Non-pigmented ciliary epithelial cell (primary cell): ENCODE measurements around the gene TNC.

Experiments used
- DNase-seq: peaks from one replicate; pipeline ENCODE4 v3.0.0-alpha.2; 2010; ENCODE audit warnings: low read depth

Gene TNC

GRCh38 chr9:115046199-115046598 lies 71.8 kb downstream of the TNC start:
- DNase-seq: no peak

- DNase-seq: no peak
These were observed 74.3 kb downstream of the TNC start for GRCh38 chr9:115043632-115044031.

GRCh38 chr9:115042781-115043509 lies 75.0 kb downstream of the TNC start:
- no peak for DNase-seq

- no peak for DNase-seq
These were observed 78.3 kb downstream of the TNC start for GRCh38 chr9:115039516-115040120.

GRCh38 chr9:115038178-115038577 lies 79.8 kb downstream of the TNC start:
- DNase-seq: no peak

GRCh38 chr9:115036691-115037090 lies 81.3 kb downstream of the TNC start:
- no peak for DNase-seq

- DNase-seq: peak; percentile 70
These were observed 81.9 kb downstream of the TNC start for GRCh38 chr9:115035841-115036612.

- peak; percentile 79 for DNase-seq
These were observed 83.2 kb downstream of the TNC start for GRCh38 chr9:115034801-115035200.

- no peak for DNase-seq
These were observed 84.2 kb downstream of the TNC start for GRCh38 chr9:115033800-115034199.

- no peak for DNase-seq
These were observed 85.7 kb downstream of the TNC start for GRCh38 chr9:115032296-115032695.

- DNase-seq: no peak
These were observed 88.0 kb downstream of the TNC start for GRCh38 chr9:115030006-115030405.

- DNase-seq: no peak
These were observed 92.2 kb downstream of the TNC start for GRCh38 chr9:115025721-115026120.

GRCh38 chr9:115024925-115025535 lies 92.9 kb downstream of the TNC start:
- no peak for DNase-seq

- peak; percentile 92 for DNase-seq
These were observed 95.1 kb downstream of the TNC start for GRCh38 chr9:115022760-115023434.

GRCh38 chr9:115018547-115019435 lies 99.2 kb downstream of the TNC start:
- DNase-seq: peak; percentile 75

GRCh38 chr9:115016344-115016743 lies 101.6 kb downstream of the TNC start:
- DNase-seq: no peak

GRCh38 chr9:115015018-115015635 lies 102.8 kb downstream of the TNC start:
- DNase-seq: no peak

- DNase-seq: no peak
These were observed 103.5 kb downstream of the TNC start for GRCh38 chr9:115014438-115014837.

GRCh38 chr9:115013998-115014397 lies 104.0 kb downstream of the TNC start:
- DNase-seq: peak; percentile 47

GRCh38 chr9:115012486-115012885 lies 105.5 kb downstream of the TNC start:
- DNase-seq: no peak

- DNase-seq: no peak
These were observed 107.1 kb downstream of the TNC start for GRCh38 chr9:115010874-115011273.
